ENCODE results near the gene BORCS6.

BORCS6 gene

DNA sequence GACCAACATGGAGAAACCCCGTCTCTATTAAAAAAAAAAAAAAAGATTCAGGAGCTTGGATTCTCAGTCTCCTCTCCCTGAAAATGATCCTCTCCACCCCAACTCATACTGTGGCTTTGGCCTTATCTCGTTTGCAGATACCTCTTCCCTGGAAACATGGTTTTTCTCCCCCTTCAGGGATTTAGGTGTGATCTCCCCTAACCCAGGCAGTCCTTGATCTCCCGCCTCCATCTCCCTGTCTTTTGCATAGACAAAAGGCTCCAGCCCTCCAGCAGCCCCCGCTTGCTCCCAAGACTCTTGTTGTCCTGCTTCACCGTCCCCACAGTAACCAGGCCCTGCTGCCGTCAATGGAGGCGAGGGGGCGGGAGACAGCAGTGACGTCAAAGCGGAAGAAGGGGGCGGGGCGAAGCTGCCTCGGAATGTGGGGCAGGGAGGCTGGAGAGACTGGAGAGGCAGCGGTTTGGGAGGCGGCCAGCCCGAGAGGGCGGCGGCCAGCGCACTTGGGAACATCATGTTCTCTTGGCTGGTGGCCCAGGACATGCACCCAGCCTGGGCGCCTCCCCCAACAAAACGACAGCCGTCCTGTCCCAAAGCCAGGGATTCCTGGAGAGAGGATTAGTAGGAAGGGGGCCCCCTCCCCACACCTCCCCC is 35.9 kb downstream of the BORCS6 start:
- DNase-seq: peak; percentile 96

DNA sequence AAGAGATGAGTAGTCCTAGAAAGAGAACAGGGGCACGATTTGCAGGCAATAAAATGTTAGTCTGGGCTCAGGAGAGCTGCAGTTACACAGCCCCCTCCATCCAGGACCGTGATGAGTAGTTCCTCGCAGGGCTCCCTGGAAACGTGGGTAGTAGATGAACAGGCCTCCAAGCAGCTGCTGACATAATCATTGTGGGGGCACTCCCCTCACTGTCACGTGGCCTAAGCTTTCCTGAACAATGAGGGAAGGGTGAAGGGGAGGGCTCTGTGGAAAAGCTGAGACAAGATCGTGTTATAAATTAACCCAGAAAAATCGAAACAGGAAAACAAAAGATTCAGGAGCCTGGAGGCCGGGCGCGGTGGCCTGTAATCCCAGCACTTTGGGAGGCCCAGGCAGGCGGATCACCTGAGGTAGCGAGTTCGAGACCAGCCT is 36.4 kb downstream of the BORCS6 start:
- peak; percentile 63 for DNase-seq

DNA sequence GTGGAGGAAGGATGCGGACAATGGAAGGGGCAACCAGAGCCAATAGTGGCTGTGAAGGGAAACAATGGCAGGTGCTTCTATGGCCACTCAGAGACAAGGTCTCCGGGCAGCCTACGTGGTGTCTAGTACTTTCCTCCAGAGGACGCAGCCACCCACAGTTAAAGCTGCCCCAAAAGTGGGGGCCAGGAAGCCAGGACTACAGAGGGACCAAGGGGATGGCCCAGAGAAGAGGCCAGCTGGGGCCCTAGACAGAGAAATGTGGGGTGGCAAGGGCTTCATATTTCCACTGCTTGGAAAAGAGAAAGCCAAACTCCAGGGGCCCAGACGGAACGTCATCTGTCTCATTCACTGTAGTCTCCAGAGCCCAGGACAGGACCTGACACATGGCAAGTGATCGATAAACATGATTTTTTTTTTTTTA is 36.9 kb downstream of the BORCS6 start:
- peak; percentile 8 for DNase-seq

DNA sequence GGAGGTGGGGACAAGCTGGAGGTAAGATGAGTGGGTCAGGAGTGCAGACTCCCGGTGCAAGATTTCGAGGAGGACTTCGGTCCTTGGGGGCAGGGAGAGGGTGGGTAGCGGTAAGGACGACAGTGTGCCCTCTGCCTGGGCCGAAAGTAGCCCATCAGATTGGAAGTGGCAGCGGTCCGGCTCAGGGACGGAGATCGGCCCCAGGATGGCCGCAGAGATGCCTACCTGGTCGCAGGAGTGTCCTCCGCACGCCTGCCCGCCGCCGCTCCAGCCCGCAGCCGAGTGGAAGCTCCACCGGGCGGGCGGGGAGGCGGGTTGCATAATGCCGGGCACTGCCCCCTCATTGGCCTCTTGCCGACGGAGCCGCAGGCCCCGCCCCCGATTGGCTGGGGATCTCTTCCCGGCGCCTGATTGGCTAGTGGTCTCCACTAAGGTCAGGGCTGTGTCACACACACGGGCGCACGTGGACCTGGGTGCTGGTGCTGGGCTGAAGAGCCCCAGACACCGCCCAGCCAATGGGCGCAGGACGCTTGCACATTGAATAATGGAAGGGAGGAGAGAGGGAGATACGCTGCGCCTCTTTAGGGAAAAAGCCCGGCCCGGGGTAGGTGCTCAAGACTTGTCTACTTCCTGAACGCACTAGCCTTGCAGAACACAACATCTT is 37.7 kb downstream of the BORCS6 start, which contains the start of gene PER1:
Gene PER1 (minus strand): TSS at position 293 of the 664 bp plus-strand sequence. CDS start 1,698 bp downstream, outside the sequence.
- DNase-seq: peak; percentile 95

- DNase-seq: no peak
Observed at GRCh38 chr17:8151641-8152111, 38.3 kb downstream of the BORCS6 start.

DNA sequence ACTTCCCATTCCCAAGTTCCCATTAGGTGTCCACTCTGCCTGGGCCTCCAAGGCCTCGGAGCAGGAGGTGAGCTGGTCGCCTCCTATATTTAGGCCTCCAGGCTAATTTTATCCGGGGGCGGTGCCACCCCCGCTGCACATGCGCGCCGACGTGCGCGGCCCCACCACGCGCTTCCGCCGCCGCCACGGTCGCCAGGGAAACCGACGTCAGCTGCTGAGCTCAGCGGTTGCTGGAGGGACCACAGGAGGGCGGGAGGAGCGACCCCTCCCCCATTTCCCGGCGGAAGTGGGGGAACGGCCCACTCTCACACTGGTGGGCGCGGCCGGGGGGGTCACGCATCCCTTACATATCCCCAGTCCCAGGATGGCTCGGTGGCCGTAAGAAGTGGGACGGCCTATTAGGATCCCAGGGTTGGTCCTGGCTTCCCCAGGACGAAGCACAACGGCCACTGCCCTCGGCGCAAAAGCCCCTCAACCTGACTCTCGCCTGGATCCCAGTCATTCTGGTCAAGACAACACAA is 38.8 kb downstream of the BORCS6 start:
- peak; percentile 93 for DNase-seq

DNA sequence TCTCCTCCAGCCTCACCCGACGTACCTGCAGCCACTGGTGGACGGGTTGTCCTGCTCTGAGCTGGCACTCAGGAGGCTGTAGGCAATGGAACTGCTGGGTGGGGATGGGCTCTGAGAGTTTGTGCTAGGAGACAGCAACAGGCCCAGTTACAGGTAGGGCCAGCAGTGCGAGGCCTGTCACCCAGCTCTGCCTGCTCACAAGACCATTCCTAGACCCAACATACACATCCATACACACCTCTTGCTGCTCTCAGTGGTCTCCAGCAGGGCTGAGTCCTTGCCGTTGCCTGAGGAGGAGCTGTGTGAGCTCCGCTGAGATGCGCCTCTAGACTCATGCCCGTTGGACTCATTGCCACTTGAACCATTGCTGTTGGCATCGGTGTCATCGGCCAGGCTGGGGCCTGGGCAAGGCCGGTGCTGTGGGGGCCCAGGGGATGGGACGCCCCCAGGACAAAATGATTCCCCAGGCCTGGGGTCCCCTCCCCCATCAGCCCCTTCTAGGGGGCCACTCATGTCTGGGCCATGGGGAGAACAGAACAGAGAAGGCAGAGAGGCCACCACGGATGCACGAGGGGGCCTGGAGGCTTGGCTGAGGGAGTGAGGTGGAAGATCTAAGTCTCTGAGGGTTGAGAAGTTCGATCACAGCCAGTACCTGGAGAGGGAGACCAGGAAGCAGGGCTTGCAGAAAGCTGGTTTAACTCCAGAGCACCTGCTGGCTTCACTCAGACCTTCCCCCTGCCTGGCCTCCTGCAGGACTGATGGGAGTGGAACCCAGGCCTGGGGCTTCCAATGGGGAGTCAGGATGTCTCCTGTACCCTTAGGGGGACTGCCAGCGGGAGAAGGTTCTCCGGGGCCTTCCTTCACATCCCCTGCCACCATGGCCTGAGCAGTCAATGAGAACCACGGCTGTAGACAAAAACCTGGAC is 39.5 kb downstream of the BORCS6 start:
- DNase-seq: peak; percentile 26

GRCh38 chr17:8149419-8150193 is 40.4 kb downstream of the BORCS6 start:
- no peak for DNase-seq

- DNase-seq: no peak
Observed at GRCh38 chr17:8148560-8148959, 41.4 kb downstream of the BORCS6 start.

DNA sequence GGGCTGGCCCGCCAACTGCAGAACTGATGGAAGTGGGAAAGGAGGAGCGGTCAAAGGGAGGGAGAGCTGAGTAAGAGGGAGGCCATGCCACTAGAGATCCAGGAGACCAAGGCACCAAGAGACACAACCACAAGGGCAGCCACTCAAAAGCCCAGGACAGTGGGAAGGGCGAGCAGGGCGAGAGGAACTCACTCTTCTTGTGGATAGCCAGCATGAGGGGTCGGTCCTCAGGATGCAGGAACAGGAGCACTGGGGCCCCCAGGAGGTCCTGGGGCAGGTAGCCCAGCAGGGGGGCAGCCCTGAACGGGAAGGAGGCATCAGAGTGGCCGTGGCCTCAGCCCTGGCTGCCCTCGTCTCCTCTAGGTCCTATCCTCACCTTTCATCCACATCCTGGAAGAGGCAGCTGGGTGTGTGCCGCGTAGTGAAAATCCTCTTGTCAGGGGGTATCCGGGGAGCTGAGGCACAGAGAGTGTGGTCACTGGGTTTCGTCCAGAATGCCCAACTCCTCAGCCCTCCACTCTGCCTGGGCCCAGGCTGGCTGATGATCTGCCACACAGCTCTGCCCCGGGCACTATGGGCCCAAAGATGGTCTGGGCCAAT is 42.1 kb downstream of the BORCS6 start:
- DNase-seq: peak; percentile 14

GRCh38 chr17:8147141-8147804 is 42.7 kb downstream of the BORCS6 start:
- peak; percentile 7 for DNase-seq

DNA sequence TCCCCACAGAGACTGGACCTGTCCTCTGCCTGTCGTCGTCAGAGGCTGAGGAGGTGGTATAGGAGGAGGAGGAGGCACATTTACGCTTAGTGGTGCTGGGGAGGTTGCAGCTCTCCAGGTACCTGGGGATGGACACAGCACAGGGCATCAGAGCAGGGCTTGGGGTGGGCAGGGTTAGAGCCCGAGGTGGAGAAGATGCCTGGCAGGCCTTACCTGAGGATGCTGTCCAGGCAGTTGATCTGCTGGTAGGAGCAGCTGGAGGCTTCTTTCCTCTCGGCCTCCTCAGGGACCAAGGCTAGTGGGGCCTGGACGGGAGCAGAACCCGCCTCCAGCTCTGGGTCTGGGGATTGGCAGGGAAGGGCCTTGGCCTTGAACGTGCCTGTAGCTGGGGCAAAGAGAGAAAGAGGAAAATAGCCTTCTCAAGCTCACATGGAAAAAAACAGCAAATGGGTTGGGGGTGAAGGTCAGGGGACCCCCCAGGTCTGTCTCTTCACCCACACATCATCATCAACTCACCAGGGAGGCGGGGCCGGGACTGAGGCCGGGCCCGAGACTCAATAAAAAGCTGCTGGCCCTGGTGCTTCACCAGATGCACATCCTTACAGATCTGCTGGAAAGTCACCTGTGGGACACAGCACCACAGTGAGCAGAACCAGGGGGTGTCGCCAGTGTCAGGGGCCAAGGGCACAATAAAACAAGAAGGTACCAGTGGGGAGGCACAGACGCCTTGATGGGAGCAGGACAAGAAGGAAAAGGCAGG is 43.4 kb downstream of the BORCS6 start:
- peak; percentile 17 for DNase-seq

DNA sequence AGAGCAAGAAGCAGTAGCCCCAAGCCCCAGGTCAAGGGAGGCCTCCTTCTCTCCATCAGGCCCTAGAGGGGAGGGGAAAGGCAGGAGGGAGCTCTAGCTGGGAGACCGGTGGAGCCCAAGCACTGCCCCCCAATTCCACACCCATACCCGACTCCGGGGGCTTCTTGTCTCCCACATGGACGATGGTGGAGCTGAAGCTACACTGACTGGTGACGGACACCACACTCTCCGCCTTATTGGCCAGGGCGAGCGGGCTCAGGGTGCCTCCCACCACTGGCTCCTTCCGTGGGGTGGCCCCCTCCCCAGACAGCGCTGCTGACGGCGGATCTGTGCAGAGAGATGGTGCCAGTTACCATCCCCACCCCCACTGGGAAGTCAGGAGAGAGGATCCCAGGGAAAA is 44.2 kb downstream of the BORCS6 start:
- peak; percentile 22 for DNase-seq

GRCh38 chr17:8144401-8145231 is 45.4 kb downstream of the BORCS6 start:
- peak; percentile 33 for DNase-seq

DNA sequence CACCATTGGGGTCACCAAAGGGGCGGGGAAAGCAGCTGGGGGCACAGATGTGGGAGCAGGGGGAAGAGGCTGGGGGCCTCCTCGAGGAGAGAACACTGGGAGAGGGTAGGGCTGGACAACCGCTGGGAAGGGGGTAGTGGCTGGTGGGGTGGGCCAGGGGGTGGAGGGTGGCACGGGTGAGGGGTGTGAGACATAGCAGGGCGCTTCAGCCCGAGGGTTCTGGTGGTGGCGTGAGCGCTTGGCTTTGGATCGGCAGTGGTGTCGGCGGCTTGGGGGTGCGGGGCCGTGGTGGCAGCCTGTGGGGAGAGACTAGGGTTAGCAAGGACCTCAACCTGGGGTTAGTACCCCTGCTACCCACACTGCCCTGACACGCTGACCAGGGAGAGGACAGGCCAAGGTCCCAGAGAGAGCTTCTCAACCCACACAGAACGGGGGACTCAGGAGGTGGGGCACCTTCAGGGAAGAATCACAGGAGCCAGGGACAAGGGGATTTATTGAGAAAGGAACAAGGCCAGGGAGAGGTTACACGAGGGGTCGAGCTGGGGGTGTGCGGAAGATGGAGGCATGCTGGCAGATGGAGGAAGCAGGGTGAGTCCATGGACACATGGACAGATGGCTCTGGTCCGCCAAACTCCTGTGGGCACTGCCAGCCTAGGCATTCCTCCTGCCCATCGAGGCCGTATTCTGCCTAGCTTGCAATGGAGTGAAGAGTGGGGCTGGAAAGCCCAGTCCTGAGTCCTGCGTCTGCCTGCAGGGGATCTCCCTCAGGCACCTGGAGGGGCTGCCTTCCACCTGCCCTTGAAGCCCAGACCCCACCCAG is 46.2 kb downstream of the BORCS6 start:
- no peak for DNase-seq

DNA sequence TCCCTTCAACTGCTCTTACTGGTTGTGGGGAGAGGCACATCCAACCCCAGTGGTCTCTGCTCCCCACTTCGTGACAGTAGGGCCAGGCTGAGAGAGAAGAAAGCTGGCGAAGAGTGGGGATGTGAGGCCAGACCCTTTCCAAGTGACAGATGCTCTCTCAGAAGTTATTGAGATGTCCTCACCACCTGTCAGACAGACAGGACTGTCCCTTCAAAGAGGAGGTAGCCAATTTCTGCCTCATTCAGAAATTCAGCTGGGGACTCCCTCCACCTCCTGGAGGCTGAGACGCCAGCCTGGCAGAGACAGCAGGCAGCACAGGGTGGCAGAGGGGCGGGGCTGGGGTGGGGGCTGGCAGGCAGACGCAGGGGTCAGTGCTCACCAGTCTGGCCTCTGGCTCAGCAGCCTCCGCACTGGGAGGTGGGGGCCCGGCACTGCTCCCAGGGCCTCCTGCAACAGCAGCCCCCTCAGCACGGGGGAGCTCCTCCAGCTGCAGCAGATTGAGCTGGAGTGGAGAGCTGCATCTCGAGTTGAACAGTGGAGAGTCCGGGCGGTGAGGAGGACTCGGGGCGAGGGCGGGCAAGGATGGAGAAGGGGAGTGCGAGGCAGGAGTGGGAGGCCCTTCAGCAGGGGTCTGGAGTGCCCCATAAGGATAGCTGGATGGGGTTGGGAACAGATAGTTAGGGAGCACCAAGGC is 46.9 kb downstream of the BORCS6 start:
- peak; percentile 35 for DNase-seq

DNA sequence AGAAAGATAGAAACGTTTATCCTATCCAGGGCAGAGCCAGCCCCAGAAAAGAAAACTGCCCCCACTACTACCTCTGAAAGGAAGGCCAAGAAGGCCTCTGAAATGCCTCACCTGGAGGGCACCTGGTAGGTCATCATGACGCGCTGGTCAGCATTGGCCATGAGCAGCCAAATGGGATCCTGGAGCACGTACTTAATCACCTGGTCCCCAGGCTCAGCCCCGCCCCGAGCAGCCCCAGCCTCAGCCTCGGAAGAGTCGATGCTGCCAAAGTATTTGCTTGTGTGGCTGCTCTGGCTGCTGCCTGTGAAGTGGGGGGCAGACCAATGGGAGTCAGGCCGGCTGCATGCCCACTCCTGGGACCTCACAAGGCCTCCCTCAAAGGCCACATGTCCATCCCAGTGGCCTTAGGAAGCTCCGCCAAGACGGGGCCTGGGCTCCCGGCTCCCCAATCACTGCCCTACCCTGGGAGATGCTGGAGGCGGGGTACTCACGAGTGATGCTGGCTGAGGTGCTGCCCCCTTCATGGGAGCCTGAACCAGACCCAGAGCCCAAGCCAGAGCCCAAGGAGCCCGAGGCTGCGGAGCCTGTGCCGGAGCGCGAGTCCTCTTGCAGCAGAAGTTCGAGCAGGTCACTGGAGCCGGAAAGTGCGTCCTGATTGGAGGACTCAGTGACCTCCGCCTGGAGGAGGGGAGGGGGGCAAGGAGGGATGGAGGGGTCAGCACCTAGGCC is 47.7 kb downstream of the BORCS6 start:
- DNase-seq: peak; percentile 34
